GM21619 (cell line): ENCODE results near the gene NEDD4L.
"Not testable (repeated sequence)": the region's sequence is repeated elsewhere in the genome, so short reads cannot be mapped to it uniquely, and the experiment has no call there.

ENCODE experiments used
- ATAC-seq: cut with Tn5 transposase; IDR thresholded peaks from one replicate; pipeline ENCODE4 v1.9.1; 2021; ENCODE audit not compliant: unreplicated experiment

The NEDD4L gene

GRCh38 chr18:58362027-58362575, 318.1 kb downstream of the NEDD4L start:
- no peak for ATAC-seq

- ATAC-seq, result no peak
Observed at GRCh38 chr18:58362829-58363271, 318.8 kb downstream of the NEDD4L start.

- ATAC-seq, result no peak
Observed at GRCh38 chr18:58363767-58364540, 319.9 kb downstream of the NEDD4L start.

GRCh38 chr18:58364876-58365528, 321.0 kb downstream of the NEDD4L start:
- no peak for ATAC-seq

- no peak for ATAC-seq
Observed at GRCh38 chr18:58367425-58368140, 323.6 kb downstream of the NEDD4L start.

GRCh38 chr18:58369616-58370015, 325.6 kb downstream of the NEDD4L start:
- no peak for ATAC-seq

GRCh38 chr18:58370038-58370580, 326.1 kb downstream of the NEDD4L start:
- no peak for ATAC-seq

GRCh38 chr18:58370612-58371011, 326.6 kb downstream of the NEDD4L start:
- ATAC-seq, result no peak

- ATAC-seq, result no peak
Observed at GRCh38 chr18:58373481-58373880, 329.5 kb downstream of the NEDD4L start.

GRCh38 chr18:58375051-58375450, 331.0 kb downstream of the NEDD4L start:
- no peak for ATAC-seq

- no peak for ATAC-seq
Observed at GRCh38 chr18:58378411-58379379, 334.7 kb downstream of the NEDD4L start.

- no peak for ATAC-seq
Observed at GRCh38 chr18:58379443-58379842, 335.4 kb downstream of the NEDD4L start.

- ATAC-seq, result not testable (repeated sequence)
Observed at GRCh38 chr18:58380113-58380512, 336.1 kb downstream of the NEDD4L start.

GRCh38 chr18:58381676-58382411, 337.8 kb downstream of the NEDD4L start:
- no peak for ATAC-seq

GRCh38 chr18:58382446-58382845, 338.4 kb downstream of the NEDD4L start:
- no peak for ATAC-seq

GRCh38 chr18:58385472-58385871, 341.4 kb downstream of the NEDD4L start:
- no peak for ATAC-seq

- no peak for ATAC-seq
Observed at GRCh38 chr18:58386780-58387179, 342.8 kb downstream of the NEDD4L start.

GRCh38 chr18:58387716-58388115, 343.7 kb downstream of the NEDD4L start:
- ATAC-seq, result no peak

- ATAC-seq, result no peak
Observed at GRCh38 chr18:58388736-58389135, 344.7 kb downstream of the NEDD4L start.
